ENCODE results near the gene SDS.

DNA sequence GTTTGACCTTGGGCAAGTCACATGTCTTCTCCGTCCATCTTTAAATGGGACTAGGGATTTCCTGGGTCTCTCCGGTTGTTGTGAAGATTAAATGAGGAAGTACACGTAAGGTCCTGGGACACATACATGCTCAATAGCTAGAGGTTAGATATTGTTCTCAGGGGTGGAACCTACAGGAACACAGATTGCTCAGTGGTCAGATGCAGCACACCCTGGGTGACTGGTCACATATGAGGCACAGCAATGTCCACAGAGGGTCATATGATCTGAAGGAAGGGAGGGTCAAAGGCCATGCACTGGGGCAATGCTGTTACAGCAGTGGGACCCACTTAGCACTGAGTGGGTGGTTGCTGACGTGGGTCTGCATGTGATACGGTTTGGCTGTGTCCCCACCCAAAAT is 57.3 kb downstream of the SDS start:
- no peak for TF ChIP-seq ESRRG (CRISPR knock-in tag; IDR thresholded peaks at IDR 0.05)
- no peak for TF ChIP-seq SNAI2 (CRISPR knock-in tag; IDR thresholded peaks at IDR 0.05)
- no peak for TF ChIP-seq ISL1 (CRISPR knock-in tag; IDR thresholded peaks at IDR 0.05)
- no peak for TF ChIP-seq BACH2 (CRISPR knock-in tag; IDR thresholded peaks at IDR 0.05; ENCODE audit: borderline replicate concordance)
- no peak for TF ChIP-seq OSR1 (CRISPR knock-in tag; IDR thresholded peaks at IDR 0.05)
- TF ChIP-seq CREB5 (CRISPR knock-in tag; IDR thresholded peaks at IDR 0.05; ENCODE audit: low read depth) = no peak
- no peak for TF ChIP-seq PATZ1 (CRISPR knock-in tag; IDR thresholded peaks at IDR 0.05; ENCODE audit: borderline replicate concordance)
- TF ChIP-seq ZNF8 (CRISPR knock-in tag; IDR thresholded peaks at IDR 0.05) = no peak
- no peak for TF ChIP-seq RARB (CRISPR knock-in tag; IDR thresholded peaks at IDR 0.05)
- TF ChIP-seq ZC3H10 (CRISPR knock-in tag; IDR thresholded peaks at IDR 0.05) = no peak
